ENCODE data around the gene RNLS. TPM values are rescaled to one million over a fixed set of nuclear protein-coding genes. Genes with fewer than 3 reads are reported as not detected.

RNLS gene
- 1 to 10 TPM; 1.3 to 2.2 TPM for total RNA-seq

DNA sequence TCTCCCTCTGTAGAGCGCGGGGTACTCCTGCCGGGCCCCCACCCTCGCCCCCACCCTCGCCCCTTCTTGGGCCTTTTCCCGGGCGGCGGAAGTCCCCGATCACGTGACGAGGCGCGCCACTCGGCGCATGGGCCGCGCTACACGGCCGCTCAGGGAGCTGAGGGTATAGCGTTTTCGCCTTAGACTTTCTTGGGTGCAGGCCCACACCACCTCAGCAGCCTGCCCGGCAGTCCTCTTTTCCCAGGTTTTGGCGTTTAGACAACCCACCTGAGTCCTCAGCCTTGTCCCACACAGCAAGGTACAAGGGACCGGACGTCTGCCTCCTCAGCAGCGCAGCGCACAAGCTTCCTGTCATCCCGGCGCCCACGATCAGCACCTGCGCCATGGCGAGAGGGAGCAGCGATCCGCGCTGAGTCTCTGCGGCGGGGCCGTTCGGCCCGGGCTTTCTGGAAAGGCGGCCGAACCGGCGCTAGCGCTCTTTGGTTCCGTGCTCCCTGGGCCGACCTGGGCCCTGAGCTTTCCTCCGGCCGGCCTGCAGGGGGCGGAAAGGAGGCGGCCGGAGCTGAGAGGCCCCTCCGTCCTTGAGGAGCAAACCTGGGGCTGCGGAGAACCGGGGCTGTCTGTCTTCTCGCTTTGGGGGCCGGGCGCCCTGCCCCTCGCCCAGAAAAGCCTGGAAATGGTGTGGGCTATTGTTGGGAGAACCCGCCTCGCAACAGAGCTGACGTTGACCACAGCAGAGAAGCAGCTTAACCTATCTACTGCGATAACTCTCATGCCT, at the start of gene RNLS:
TSS of gene RNLS (minus strand) at position 513 of the 778 bp plus-strand sequence.
- H3K4me3 Mint-ChIP-seq = peak within 1 kb of the TSS; percentile 80
- peak within 1 kb of the TSS; percentile 76 for H3K27ac Mint-ChIP-seq
- peaks cover 11% of the 10 kb centered on the region for H3K4me1 Mint-ChIP-seq
- peaks cover 11% of the 10 kb centered on the region for H3K27me3 Mint-ChIP-seq
- no peaks in the 10 kb centered on the region for H3K36me3 Mint-ChIP-seq (ENCODE audit: low read depth)
- ChIA-PET CTCF (interaction anchor here (0.7 to 2.8 kb wide), 29 partner anchors 10 to 786 kb away, joined by 3 to 41 read pairs (median 4); partner anchors contain the start of gene ATAD1), POLR2A (interaction anchor here (0.7 to 1.6 kb wide), 10 partner anchors 9 to 722 kb away, joined by 3 to 15 read pairs (median 3); partner anchors contain the start of genes FAS, KLLN and PTEN)
- peak; percentile 70 for DNase-seq
- H3K9me3 Mint-ChIP-seq = no peaks in the 10 kb centered on the region

DNA sequence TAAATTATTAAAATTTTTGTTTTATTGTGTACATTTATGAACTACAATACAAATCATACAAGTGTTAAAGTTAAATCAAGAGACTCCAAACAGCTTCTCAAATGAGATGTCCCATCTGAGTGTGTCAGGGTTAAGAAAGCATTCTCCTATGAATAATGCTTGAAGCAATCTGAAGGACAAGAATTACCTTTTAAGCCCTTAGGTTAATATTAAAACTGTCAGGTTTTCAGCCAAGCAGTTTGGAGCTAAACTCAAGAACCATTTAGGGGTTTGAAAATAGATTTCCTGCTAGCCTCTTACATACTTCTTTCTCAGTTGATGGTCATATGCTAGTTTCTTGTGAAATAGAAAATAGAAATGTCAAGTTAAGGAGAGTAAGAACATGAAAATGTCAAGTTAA, 41.7 kb upstream of the RNLS start:
- Mint-ChIP-seq H3K4me1 (no peaks in the 10 kb centered on the region), H3K36me3 (ENCODE audit: low read depth) (no peaks in the 10 kb centered on the region), H3K27me3 (peaks cover 16% of the 10 kb centered on the region), H3K4me3 (no peak overlapping the region), H3K27ac (no peak overlapping the region), H3K9me3 (no peaks in the 10 kb centered on the region)
- DNase-seq = no peak
- POLR2A ChIA-PET = no interaction called here
- CTCF ChIA-PET = no interaction called here

- no peak overlapping the region for H3K4me3 Mint-ChIP-seq
- no peaks in the 10 kb centered on the region for H3K9me3 Mint-ChIP-seq
- CTCF ChIA-PET = interaction anchor here (1.4 kb wide), 1 partner anchor 41 kb away, joined by 6 read pairs; the partner anchor contains the start of gene RNLS
- H3K27me3 Mint-ChIP-seq = peaks cover 16% of the 10 kb centered on the region
- H3K27ac Mint-ChIP-seq = no peak overlapping the region
- H3K4me1 Mint-ChIP-seq = no peaks in the 10 kb centered on the region
- DNase-seq = no peak
- POLR2A ChIA-PET = no interaction called here
- no peaks in the 10 kb centered on the region for H3K36me3 Mint-ChIP-seq (ENCODE audit: low read depth)
These were observed 40.7 kb upstream of the RNLS start for GRCh38 chr10:88623835-88624234.

DNA sequence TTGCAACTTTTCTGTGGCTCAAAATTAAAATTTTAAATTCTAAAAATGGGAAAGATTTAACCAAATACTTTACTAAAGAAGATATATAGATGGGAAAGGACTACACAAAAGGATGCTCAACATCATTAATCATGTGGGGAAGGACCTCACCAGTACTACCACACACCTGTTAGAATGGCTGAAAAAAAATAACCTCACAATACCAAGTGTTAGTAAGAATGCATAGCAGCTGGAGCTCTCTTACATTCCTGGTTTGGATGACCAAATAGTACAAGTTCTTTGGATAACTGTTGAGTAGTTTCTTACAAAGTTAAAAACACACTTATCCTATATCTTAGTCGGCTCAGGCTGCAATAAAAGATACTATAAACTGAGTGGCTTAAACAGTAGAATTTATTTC, 37.3 kb upstream of the RNLS start:
- no peak overlapping the region for H3K27ac Mint-ChIP-seq
- H3K36me3 Mint-ChIP-seq (ENCODE audit: low read depth) = no peaks in the 10 kb centered on the region
- no peaks in the 10 kb centered on the region for H3K9me3 Mint-ChIP-seq
- ChIA-PET POLR2A (interaction anchor here (1.1 kb wide), 1 partner anchor 16 kb away, joined by 3 read pairs; no protein-coding TSS in a partner anchor), CTCF (interaction anchor here (1.0 kb wide), 1 partner anchor 38 kb away, joined by 3 read pairs; the partner anchor contains the start of gene RNLS)
- no peak for DNase-seq
- peaks cover 11% of the 10 kb centered on the region for H3K27me3 Mint-ChIP-seq
- H3K4me1 Mint-ChIP-seq = no peaks in the 10 kb centered on the region
- H3K4me3 Mint-ChIP-seq = no peak overlapping the region

DNA sequence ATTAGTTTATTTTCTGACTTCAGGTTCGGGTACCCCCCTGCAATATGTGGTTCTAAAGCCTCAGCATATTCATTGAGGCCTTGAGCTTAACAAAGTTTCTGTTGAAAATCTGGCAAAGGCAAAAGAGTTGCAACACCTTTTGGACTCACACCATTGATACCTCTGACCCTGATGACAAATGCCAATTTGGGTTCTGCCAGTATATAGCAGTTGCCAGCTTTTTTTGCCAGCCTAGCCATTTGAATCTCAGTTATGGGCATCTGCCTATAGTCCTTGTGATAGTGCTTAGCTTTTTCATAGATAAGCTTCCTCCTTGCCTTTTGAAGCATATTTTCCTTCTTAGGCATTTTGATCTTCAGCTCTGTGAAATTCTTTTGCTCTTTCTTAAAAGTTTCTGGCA, 35.4 kb upstream of the RNLS start:
- ChIA-PET POLR2A (interaction anchor here (0.7 kb wide), 1 partner anchor 824 kb away, joined by 3 read pairs; no protein-coding TSS in a partner anchor), CTCF (no interaction called here)
- Mint-ChIP-seq H3K27ac (no peak overlapping the region), H3K9me3 (no peaks in the 10 kb centered on the region), H3K27me3 (peaks cover 7% of the 10 kb centered on the region), H3K36me3 (ENCODE audit: low read depth) (no peaks in the 10 kb centered on the region), H3K4me3 (no peak overlapping the region), H3K4me1 (no peaks in the 10 kb centered on the region)
- DNase-seq = no peak

- H3K4me1 Mint-ChIP-seq = no peaks in the 10 kb centered on the region
- H3K27ac Mint-ChIP-seq = no peak overlapping the region
- DNase-seq = no peak
- CTCF ChIA-PET = interaction anchor here (0.6 to 1.0 kb wide), 2 partner anchors 17 to 35 kb away, joined by 3 to 4 read pairs; partner anchors contain the start of gene RNLS
- H3K9me3 Mint-ChIP-seq = no peaks in the 10 kb centered on the region
- no peak overlapping the region for H3K4me3 Mint-ChIP-seq
- no peaks in the 10 kb centered on the region for H3K36me3 Mint-ChIP-seq (ENCODE audit: low read depth)
- H3K27me3 Mint-ChIP-seq = peaks cover 7% of the 10 kb centered on the region
- POLR2A ChIA-PET = interaction anchor here (0.7 kb wide), 1 partner anchor 823 kb away, joined by 3 read pairs; no protein-coding TSS in a partner anchor
These were observed 34.7 kb upstream of the RNLS start for GRCh38 chr10:88617772-88618300.

DNA sequence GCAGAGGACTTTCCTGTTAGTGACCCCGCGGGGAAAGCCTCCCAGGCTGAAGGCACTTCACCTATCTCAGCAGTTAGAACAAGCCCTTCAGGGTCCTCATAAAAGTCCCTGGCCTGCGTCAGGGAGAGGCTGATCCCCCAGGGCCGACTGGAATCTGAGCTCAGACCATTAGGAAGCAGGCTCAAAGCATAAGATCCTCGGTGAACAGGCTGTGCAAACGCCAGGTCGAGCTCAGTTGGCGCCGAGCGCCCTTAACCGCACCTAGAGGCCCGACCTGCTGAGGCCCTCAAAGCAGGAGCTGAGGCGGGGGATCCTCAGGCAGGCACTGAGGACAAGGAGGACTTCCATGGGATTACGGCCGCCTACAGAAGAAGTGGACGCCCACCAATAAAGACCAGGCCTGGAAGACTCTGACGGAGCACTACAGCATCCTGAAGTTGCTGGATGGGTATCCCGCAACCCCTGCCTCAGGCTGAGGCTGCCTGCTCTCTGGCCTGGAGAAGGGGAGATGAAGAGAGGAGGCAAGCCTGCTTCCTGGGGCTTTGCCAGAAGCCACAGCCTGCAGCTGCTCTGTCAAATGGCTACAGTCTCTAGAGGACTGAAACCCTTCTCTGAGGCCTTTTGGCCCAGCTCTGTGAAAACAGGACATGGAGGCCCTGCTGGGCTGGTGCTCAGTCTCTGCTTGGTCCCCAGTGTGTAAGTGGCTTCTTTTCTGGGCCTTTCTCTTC, 33.3 kb upstream of the RNLS start:
- no peak overlapping the region for H3K4me3 Mint-ChIP-seq
- no peak overlapping the region for H3K27ac Mint-ChIP-seq
- DNase-seq = no peak
- no peaks in the 10 kb centered on the region for H3K36me3 Mint-ChIP-seq (ENCODE audit: low read depth)
- CTCF ChIA-PET = interaction anchor here (1.0 kb wide), 1 partner anchor 33 kb away, joined by 4 read pairs; the partner anchor contains the start of gene RNLS
- POLR2A ChIA-PET = no interaction called here
- peaks cover 4% of the 10 kb centered on the region for H3K27me3 Mint-ChIP-seq
- H3K9me3 Mint-ChIP-seq = no peaks in the 10 kb centered on the region
- H3K4me1 Mint-ChIP-seq = no peaks in the 10 kb centered on the region

- Mint-ChIP-seq H3K27ac (no peak overlapping the region), H3K4me1 (no peaks in the 10 kb centered on the region), H3K27me3 (peaks cover 10% of the 10 kb centered on the region), H3K4me3 (no peak overlapping the region), H3K36me3 (ENCODE audit: low read depth) (no peaks in the 10 kb centered on the region), H3K9me3 (no peaks in the 10 kb centered on the region)
- POLR2A ChIA-PET = no interaction called here
- CTCF ChIA-PET = no interaction called here
- no peak for DNase-seq
These were observed 25.7 kb upstream of the RNLS start for GRCh38 chr10:88608780-88609179.

- Mint-ChIP-seq H3K27me3 (peaks cover 10% of the 10 kb centered on the region), H3K27ac (no peak overlapping the region), H3K4me1 (no peaks in the 10 kb centered on the region), H3K36me3 (ENCODE audit: low read depth) (no peaks in the 10 kb centered on the region), H3K4me3 (no peak overlapping the region), H3K9me3 (no peaks in the 10 kb centered on the region)
- ChIA-PET CTCF (no interaction called here), POLR2A (no interaction called here)
- DNase-seq = no peak
These were observed 25.1 kb upstream of the RNLS start for GRCh38 chr10:88608052-88608732.

GRCh38 chr10:88598055-88598454, 14.9 kb upstream of the RNLS start:
- Mint-ChIP-seq H3K27me3 (peaks cover 2% of the 10 kb centered on the region), H3K27ac (no peak overlapping the region), H3K4me3 (no peak overlapping the region), H3K9me3 (no peaks in the 10 kb centered on the region), H3K4me1 (no peaks in the 10 kb centered on the region), H3K36me3 (ENCODE audit: low read depth) (no peaks in the 10 kb centered on the region)
- DNase-seq = no peak
- ChIA-PET CTCF (no interaction called here), POLR2A (interaction anchor here (1.9 kb wide), 1 partner anchor 15 kb away, joined by 5 read pairs; the partner anchor contains the start of gene RNLS)

GRCh38 chr10:88594482-88594881, 11.4 kb upstream of the RNLS start:
- CTCF ChIA-PET = interaction anchor here (1.3 kb wide), 1 partner anchor 12 kb away, joined by 5 read pairs; the partner anchor contains the start of gene RNLS
- H3K27ac Mint-ChIP-seq = no peak overlapping the region
- peaks cover 5% of the 10 kb centered on the region for H3K27me3 Mint-ChIP-seq
- no peak overlapping the region for H3K4me3 Mint-ChIP-seq
- DNase-seq = no peak
- H3K9me3 Mint-ChIP-seq = no peaks in the 10 kb centered on the region
- POLR2A ChIA-PET = no interaction called here
- no peaks in the 10 kb centered on the region for H3K36me3 Mint-ChIP-seq (ENCODE audit: low read depth)
- no peaks in the 10 kb centered on the region for H3K4me1 Mint-ChIP-seq

DNA sequence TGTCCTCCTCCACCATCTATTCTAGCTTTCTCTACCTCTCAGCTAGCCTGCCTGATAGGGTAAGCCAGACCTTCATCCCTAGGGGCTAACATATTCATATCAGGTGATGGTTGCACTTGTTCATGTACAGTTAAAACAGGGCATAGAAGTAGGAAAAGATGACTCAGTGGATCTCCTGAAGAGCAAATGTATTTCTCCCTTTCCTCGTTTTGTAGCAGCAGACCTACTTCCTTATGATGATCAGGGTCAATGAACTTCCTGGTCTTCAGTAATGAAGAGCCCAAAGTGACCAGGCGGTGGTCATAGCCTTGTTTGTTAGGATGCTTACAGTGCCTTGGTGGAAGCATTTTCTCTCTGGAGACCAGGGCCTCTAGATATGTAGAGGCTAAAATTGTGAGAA, 9.8 kb upstream of the RNLS start:
- H3K27me3 Mint-ChIP-seq = peaks cover 5% of the 10 kb centered on the region
- ChIA-PET CTCF (interaction anchor here (2.3 kb wide), 1 partner anchor 10 kb away, joined by 11 read pairs; the partner anchor contains the start of gene RNLS), POLR2A (no interaction called here)
- H3K36me3 Mint-ChIP-seq (ENCODE audit: low read depth) = no peaks in the 10 kb centered on the region
- no peak for DNase-seq
- no peaks in the 10 kb centered on the region for H3K9me3 Mint-ChIP-seq
- H3K27ac Mint-ChIP-seq = no peak overlapping the region
- no peak overlapping the region for H3K4me3 Mint-ChIP-seq
- H3K4me1 Mint-ChIP-seq = no peaks in the 10 kb centered on the region

All from activated CD4-positive, alpha-beta memory T cell treated with anti-CD3 and anti-CD28 coated beads, Interleukin-2, amount 10 ng/mL, durations not matched to agents 7 days and 5 days (primary cell).